ENCODE measurements around the gene ATXN10.

Gene ATXN10

GRCh38 chr22:45793161-45793560, 121.5 kb downstream of the ATXN10 start:
- DNase-seq: no peak

- DNase-seq: no peak
These were observed 122.3 kb downstream of the ATXN10 start for GRCh38 chr22:45793892-45794291.

DNA sequence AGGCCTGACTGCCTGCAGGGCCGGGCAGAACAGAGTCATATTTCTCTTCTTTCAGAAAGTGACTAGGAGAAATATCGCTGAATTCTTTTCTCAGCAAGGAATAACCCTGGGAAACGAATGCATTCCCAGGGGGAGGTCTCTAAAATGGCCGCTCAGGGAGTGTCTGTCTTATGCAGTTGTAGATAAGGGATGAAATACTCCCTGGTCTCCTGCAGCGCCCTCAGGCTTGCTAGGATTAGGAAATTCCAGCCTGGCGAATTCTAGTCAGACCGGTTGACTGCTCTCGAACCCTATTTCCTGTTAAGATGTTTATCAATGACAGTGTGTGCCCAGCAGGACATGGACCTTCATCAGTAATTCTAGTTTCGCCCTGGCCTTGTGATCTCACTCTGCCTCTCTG, 124.4 kb downstream of the ATXN10 start:
- peak in 1 of 2 donors; percentile 2 for DNase-seq

- no peak for DNase-seq
These were observed 127.7 kb downstream of the ATXN10 start for GRCh38 chr22:45799291-45799690.

- no peak for DNase-seq
These were observed 130.4 kb downstream of the ATXN10 start for GRCh38 chr22:45802054-45802453.

DNA sequence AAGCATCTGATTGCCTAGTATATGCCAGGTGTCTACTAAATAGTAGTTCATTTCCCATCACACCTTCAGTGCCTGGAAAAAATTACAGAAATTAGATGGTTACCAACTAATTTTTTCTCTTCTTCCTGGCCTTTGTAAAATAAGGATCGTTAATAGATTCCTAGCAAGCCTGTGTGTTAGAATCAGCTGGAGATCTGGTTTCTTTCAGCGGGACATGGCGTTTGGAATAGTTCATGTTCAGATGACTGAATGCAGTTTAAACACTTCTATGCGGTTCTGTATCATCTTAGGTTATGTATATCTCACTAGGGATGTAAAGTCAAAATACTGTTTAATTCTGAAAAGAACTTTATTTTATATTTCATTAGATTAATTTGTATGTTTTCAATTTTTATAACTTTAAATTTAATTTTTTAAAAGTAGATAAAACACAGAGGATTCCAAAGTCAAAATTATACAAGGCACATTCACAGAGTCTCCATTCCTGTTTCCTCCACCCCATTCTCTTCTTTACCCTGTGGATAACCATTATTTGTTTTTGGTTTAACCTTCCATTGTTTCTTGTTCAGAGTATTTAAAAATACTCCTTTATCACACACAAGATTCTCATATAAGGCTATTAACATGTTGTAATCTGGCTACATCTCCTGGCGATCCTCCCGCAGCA, 132.8 kb downstream of the ATXN10 start:
- no peak for DNase-seq

GRCh38 chr22:45804986-45805325, 133.3 kb downstream of the ATXN10 start:
- DNase-seq: no peak

DNA sequence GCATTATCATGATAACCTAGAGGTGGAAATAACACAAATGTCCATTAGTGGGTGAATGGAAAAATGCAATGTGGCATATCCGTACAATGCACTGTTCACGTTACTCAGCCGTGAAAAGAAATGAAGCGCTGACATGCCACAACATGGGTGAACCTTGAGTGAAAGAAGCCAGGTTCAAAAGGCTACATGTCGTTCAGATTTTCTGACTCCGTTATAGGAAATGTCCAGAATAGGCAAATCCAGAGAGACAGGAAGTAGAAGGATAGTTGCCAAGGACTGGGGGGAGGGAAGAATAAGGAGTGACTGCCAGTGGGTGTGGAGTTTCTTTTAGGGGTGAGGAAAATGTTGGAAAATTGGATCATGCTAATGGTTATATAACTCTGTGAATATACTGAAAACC, 133.8 kb downstream of the ATXN10 start:
- DNase-seq: no peak

DNA sequence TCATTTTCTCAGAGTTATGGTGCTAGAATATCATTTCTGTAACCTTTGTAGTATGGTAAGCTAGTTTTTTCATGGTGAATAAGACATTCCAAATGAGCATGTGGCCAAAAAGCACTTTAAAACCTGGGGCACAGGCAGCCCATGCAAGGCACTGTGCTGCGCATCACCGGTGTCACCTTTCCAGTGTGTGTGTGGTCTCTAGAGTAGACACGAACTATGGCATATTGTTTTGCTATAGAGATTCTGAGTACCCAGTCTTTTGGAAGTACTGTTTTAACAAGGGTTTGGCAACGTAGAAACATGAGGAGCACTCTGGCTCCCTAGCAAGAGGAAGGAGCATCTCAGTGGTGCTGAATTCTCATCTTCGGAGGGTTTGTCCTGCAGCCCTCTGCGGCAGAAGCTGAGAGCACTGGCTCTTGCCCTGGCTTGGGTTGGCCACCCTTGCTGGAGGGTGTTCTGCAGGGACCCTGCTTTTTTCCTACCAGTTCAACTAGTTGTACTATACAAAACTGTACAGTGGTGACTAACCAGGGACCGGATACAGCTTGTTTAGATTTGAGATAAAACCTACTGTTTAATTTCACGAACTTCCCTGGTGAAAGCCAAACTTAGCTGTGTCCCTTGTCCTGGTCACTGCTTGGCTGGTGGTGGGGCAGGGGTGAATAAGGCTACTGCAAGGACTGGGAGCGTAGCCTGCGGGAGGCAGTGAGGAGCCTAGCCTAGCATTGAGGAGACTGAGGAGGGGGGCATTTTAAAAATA, 135.7 kb downstream of the ATXN10 start:
- no peak for DNase-seq

DNA sequence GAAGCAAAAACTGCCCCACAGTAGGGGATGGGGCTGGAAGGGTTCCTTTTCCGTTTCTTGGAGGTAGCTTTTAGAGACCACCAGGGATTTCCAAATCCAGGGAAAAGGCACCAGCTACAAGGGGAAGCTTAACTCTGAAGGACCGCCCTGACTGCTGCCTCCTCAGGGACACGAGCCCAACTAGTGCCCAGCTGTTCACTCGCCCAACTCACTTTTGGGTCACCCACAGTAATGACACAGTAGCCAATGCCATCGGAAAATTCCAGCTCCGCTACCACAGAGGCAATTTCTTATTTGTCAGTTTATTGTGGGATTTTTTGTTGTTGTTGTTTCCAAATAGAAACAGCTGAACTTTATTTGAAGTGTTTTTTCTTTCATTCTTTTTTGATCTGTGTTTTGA, 141.3 kb downstream of the ATXN10 start:
- no peak for DNase-seq

GRCh38 chr22:45814198-45814597, 142.6 kb downstream of the ATXN10 start:
- DNase-seq: no peak

DNA sequence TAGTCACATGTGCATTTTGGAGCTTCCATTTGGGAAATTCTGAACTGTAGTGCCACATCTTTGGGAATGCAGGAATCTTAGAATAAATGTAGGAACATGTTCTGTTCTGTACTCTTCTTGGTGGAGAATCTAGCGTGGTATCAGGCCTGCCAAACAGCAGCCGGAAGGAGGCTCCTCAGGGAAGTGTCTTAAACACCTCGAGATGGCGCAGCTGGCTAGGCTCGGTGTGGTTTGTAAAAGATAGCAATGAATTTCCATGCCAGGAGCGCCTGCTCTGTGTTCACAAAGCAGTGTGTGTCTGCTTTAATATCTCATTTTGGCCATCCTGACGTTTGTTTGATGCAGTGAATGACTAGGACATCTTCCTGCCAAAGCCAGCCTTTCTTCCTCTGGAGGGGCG, 145.1 kb downstream of the ATXN10 start:
- DNase-seq: no peak

GRCh38 chr22:45817745-45818423, 146.2 kb downstream of the ATXN10 start:
- DNase-seq: no peak

DNA sequence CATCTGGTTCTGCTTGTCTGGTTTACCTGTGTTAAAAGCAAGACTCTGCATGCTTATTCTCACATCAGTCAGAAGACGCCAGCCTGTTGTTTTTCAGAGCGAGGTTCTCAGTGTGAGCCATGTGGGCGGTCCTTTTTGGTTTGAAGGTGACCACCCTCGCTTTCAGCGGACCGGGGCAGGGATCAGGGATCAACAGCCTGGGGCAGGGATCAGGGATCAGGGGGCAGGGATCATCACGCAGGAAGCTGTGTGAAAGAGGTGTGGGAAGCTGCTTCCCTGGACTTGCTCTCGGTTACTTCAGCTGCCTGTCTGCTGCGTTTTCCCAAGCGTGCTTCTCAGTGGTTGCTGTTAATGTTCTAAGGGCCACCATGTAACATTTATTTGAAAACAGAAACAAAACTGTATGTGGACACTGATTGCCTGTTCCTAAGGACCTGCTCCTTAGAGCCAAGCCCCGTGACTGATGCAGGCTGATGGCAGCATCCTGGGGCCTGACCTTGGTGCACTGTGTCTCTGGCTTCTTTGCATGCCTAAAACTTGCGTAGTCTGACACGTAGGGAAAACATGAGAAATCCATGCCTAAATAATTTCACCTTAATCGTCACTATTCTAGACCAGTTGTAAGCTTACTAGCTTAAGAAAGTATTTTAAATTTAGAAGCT, 146.9 kb downstream of the ATXN10 start:
- DNase-seq: no peak

GRCh38 chr22:45819305-45819704, 147.7 kb downstream of the ATXN10 start:
- no peak for DNase-seq

- DNase-seq: no peak
These were observed 151.7 kb downstream of the ATXN10 start for GRCh38 chr22:45823336-45823735.

DNA sequence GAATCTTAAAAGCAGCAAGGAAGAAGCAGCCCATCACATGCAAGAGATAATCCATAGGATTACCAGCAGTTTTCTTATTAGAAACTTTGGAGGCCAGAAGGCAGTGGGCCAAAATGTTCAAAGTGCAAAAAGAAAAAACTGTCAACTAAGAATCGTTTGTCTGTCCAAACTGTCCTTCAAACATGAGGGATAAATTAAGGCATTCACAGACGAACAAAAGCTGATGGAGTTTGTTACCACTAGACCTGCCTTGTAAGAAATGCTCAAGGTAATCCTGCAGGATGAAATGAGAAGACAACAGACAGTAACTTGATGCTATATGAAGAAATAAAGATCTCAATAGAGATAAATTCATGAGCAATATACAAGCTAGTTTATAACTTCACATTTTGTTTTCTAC, 154.9 kb downstream of the ATXN10 start:
- DNase-seq: no peak

DNA sequence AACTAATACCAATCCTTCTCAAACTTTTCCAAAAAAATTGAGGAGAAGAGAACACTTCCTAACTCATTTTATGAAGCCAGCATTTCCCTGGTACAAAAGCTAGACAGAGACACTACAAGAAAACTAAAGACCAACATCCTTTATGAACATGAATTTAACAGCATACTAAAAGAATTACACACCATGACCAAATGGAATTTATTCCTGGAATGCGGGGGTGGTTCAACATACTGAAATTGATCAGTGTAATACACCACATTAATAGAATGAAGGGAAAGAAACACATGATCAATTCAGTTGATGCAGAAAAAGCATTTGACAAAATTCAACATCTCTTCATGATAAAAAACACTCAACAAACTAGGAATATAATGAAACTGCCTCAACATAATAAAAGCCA, 157.2 kb downstream of the ATXN10 start:
- no peak for DNase-seq

- DNase-seq: no peak
These were observed 159.1 kb downstream of the ATXN10 start for GRCh38 chr22:45830531-45831245.

- DNase-seq: no peak
These were observed 159.8 kb downstream of the ATXN10 start for GRCh38 chr22:45831394-45831793.

DNA sequence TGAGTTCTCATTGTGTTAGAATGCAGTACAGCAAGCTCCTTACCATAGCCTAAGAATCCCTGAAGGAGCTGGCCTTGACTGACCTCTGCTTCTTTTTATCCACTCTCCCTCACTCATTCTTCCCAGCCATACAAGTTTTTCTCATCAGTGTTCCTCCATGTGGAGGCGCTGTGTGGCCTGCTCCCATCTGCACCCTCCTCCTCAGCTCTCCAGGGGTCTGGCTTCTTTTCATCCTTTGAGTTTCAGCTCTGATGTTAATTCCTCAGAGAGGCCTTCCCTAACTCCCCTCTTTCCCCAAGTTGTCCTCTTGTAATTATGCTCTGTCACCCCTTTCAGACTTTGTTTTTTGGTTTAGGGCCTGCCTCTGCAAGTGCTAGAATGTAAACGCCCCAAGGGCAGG, 160.5 kb downstream of the ATXN10 start:
- DNase-seq: no peak

DNA sequence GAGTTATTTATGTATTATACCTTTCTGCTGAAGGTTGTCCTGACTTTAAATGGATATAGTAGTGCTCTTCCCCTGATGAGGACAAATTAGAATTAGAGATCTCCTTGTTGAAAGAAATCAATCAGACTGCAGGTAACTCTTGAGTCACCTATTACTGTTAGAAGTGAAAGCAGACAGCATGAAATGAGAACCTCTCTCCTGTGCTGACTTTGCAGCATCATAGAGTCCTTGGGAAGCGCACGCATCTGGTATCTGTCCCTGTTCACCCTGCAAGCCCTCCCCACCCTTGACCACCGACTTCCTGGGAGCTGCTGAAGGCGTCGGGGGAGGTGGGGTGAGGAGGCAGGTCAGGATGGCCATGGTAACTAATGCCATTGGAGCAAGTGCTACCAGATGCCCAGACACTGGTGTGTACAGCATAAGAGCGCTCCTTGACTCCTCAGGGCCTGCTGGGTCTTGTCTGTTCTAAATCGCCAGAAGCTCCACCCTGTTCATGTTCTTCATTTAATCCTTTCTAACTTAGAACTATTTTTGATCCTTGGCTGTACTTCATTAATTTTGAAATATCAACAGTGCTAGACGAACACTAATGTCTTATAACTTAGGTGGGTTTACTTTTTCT, 161.4 kb downstream of the ATXN10 start:
- no peak for DNase-seq

- no peak for DNase-seq
These were observed 162.0 kb downstream of the ATXN10 start for GRCh38 chr22:45833613-45834012.

Measured in CD4-positive, alpha-beta T cell treated with Interleukin-4 for 1 hour (primary cell).